ENCODE data around the gene NPIPB2. TPM values are rescaled to one million over a fixed set of nuclear protein-coding genes. Genes with fewer than 3 reads are reported as not detected.

Gene NPIPB2
- total RNA-seq, 1 donor = 6.0 TPM

- Histone ChIP-seq H3K27me3 (ENCODE audit: insufficient read depth, low read length) (no peaks in the 10 kb centered on the region), H3K9me3 (ENCODE audit: low read depth, low read length) (no peaks in the 10 kb centered on the region), H3K4me3 (ENCODE audit: low read length) (no peak overlapping the region), H3K4me1 (ENCODE audit: insufficient read depth, low read length) (peaks cover 8% of the 10 kb centered on the region)
These were observed 49.1 kb downstream of the NPIPB2 start for GRCh38 chr16:11892761-11893160.

- H3K9me3 ChIP-seq (ENCODE audit: low read depth, low read length) = no peaks in the 10 kb centered on the region
These were observed 51.4 kb downstream of the NPIPB2 start for GRCh38 chr16:11890231-11890965.

GRCh38 chr16:11886881-11887280 lies 55.0 kb downstream of the NPIPB2 start:
- no peaks in the 10 kb centered on the region for H3K9me3 ChIP-seq (ENCODE audit: low read depth, low read length)
- H3K4me1 ChIP-seq (ENCODE audit: insufficient read depth, low read length) = no peaks in the 10 kb centered on the region
- H3K4me3 ChIP-seq (ENCODE audit: low read length) = no peak overlapping the region
- no peaks in the 10 kb centered on the region for H3K27me3 ChIP-seq (ENCODE audit: insufficient read depth, low read length)

More at GRCh38 chr16:11890231-11890965, 51.4 kb downstream of the NPIPB2 start:
- Histone ChIP-seq H3K4me1 (ENCODE audit: insufficient read depth, low read length) (peaks cover 8% of the 10 kb centered on the region), H3K4me3 (ENCODE audit: low read length) (no peak overlapping the region), H3K27me3 (ENCODE audit: insufficient read depth, low read length) (no peaks in the 10 kb centered on the region)

GRCh38 chr16:11884035-11884434 lies 57.8 kb downstream of the NPIPB2 start:
- H3K4me1 ChIP-seq (ENCODE audit: insufficient read depth, low read length) = no peaks in the 10 kb centered on the region
- no peaks in the 10 kb centered on the region for H3K9me3 ChIP-seq (ENCODE audit: low read depth, low read length)
- no peak overlapping the region for H3K4me3 ChIP-seq (ENCODE audit: low read length)
- H3K27me3 ChIP-seq (ENCODE audit: insufficient read depth, low read length) = no peaks in the 10 kb centered on the region

GRCh38 chr16:11880007-11880406 lies 61.8 kb downstream of the NPIPB2 start:
- Histone ChIP-seq H3K4me3 (ENCODE audit: low read length) (no peak overlapping the region), H3K27me3 (ENCODE audit: insufficient read depth, low read length) (no peaks in the 10 kb centered on the region), H3K4me1 (ENCODE audit: insufficient read depth, low read length) (no peaks in the 10 kb centered on the region), H3K9me3 (ENCODE audit: low read depth, low read length) (no peaks in the 10 kb centered on the region)

- H3K4me3 ChIP-seq (ENCODE audit: low read length) = no peak overlapping the region
- H3K9me3 ChIP-seq (ENCODE audit: low read depth, low read length) = no peaks in the 10 kb centered on the region
- no peaks in the 10 kb centered on the region for H3K4me1 ChIP-seq (ENCODE audit: insufficient read depth, low read length)
- no peaks in the 10 kb centered on the region for H3K27me3 ChIP-seq (ENCODE audit: insufficient read depth, low read length)
These were observed 64.5 kb downstream of the NPIPB2 start for GRCh38 chr16:11877374-11877773.

Other genes with a start within 250 kb of the NPIPB2 start
- gene TXNDC11, start 199.2 kb downstream of the NPIPB2 start, total RNA-seq = 75.8 TPM
- gene ZC3H7A, start 144.8 kb downstream of the NPIPB2 start, total RNA-seq = 107 TPM
- gene RSL1D1, start 90.5 kb downstream of the NPIPB2 start, total RNA-seq = 239 TPM
- gene GSPT1, start 26.1 kb downstream of the NPIPB2 start, total RNA-seq = 117 TPM
- gene TNFRSF17, start 23.2 kb upstream of the NPIPB2 start, total RNA-seq = 0.21 TPM
- 35.9 TPM for gene SNX29, start 34.7 kb upstream of the NPIPB2 start, total RNA-seq

All from mononuclear cell (primary cell).